DND-41 (cell line): ENCODE measurements around the gene OR51Q1.

Experiments
- CTCF ChIP-seq: IDR thresholded peaks from 2 replicates; pipeline ENCODE4 v1.5.1; 2012; ENCODE audit warnings: borderline replicate concordance, low read length, moderate library complexity, mild to moderate bottlenecking; ENCODE audit not compliant: poor library complexity, severe bottlenecking; ENCODE audit errors: extremely low read depth
- EZH2 ChIP-seq: IDR thresholded peaks from 3 replicates; pipeline ENCODE4 v1.6.1; 2012; ENCODE audit warnings: borderline replicate concordance, low read depth, mild to moderate bottlenecking, moderate library complexity, low read length, inconsistent platforms; ENCODE audit not compliant: severe bottlenecking

GRCh38 chr11:5390210-5390609 is 31.7 kb upstream of the OR51Q1 start:
- no peak for TF ChIP-seq CTCF
- TF ChIP-seq EZH2: no peak
